ENCODE data around the gene NRXN2. TPM values are rescaled to one million over a fixed set of nuclear protein-coding genes. Genes with fewer than 3 reads are reported as not detected.

The NRXN2 gene
- total and polyA plus RNA-seq, 10 of the 15 experiments (the other 5 are each of a cell fraction or from before 2014, with no cell fraction given): 0.03 to 1.4 (median 0.23) TPM

DNA sequence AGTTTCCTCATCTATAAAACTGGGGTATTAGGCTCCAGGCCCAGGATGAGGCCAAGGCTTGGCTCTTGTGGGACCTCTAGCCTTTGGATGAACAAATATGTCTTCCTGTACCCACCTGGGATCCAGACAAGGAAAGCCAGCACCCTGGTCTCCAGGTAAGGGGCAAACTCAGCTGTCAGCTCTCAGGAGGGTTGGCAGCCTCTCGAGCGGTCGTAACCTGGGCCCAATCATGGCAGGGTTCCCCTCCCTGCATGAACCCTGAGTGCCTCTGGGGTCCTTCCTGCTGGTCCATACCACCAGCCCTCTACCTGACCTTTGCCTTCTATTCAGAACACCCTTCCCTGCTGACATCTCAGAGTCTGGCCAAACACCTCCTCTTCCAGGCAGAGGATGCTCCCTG lies 112.4 kb downstream of the NRXN2 start:
- ChIA-PET SMC1A (ENCODE audit: uncharacterized antibody, unreplicated experiment) (interaction anchor here (1.1 kb wide), 1 partner anchor 26 kb away, joined by 3 read pairs; no protein-coding TSS in a partner anchor), RAD21 (ENCODE audit: unreplicated experiment) (no interaction called here), CTCF (interaction anchor here (1.7 kb wide), 1 partner anchor 25 kb away, joined by 4 read pairs; no protein-coding TSS in a partner anchor), POLR2A (no interaction called here)
- in situ Hi-C loops (cut with MboI): no loop called here
- DNase-seq (ENCODE audit: low read depth, low spot score) (no peak), FAIRE-seq (no peak), ATAC-seq (no peak)
- Histone ChIP-seq H3K9ac (ENCODE audit: control insufficient read depth, insufficient read depth, low read length) (no peak overlapping the region), H3K9me3 (replicated peaks; ENCODE audit: control insufficient read depth, insufficient read depth, low read length) (no peaks in the 10 kb centered on the region), H3K27ac (ENCODE audit: control insufficient read depth, insufficient read depth) (no peak overlapping the region), H3K36me3 (ENCODE audit: control insufficient read depth in 2 of 2, insufficient read depth in 2 of 2, low read length in 1 of 2) (no peaks in the 10 kb centered on the region), H3K4me3 (no peak overlapping the region), H4K20me1 (ENCODE audit: control insufficient read depth, insufficient read depth) (no peaks in the 10 kb centered on the region), H3K79me2 (ENCODE audit: control insufficient read depth, insufficient read depth, low read length) (no peaks in the 10 kb centered on the region), H3K4me2 (ENCODE audit: control insufficient read depth, insufficient read depth) (no peak overlapping the region), H3K27me3 (replicated peaks in 1 of 2; ENCODE audit: control insufficient read depth in 2 of 2, insufficient read depth in 2 of 2, low read length in 1 of 2) (no peaks in the 10 kb centered on the region), H3K4me1 (ENCODE audit: control insufficient read depth, insufficient read depth, low read length) (no peaks in the 10 kb centered on the region), H2AFZ (ENCODE audit: control insufficient read depth, low read depth, low read length) (no peak overlapping the region)
- intact Hi-C loops (cut with micrococcal nuclease; ENCODE audit: unreplicated experiment): no loop called here
- no peak for TF ChIP-seq MYB (IDR thresholded peaks at IDR 0.05; ENCODE audit: borderline replicate concordance, low read depth, low read length)
- TF ChIP-seq, protein P1, sequence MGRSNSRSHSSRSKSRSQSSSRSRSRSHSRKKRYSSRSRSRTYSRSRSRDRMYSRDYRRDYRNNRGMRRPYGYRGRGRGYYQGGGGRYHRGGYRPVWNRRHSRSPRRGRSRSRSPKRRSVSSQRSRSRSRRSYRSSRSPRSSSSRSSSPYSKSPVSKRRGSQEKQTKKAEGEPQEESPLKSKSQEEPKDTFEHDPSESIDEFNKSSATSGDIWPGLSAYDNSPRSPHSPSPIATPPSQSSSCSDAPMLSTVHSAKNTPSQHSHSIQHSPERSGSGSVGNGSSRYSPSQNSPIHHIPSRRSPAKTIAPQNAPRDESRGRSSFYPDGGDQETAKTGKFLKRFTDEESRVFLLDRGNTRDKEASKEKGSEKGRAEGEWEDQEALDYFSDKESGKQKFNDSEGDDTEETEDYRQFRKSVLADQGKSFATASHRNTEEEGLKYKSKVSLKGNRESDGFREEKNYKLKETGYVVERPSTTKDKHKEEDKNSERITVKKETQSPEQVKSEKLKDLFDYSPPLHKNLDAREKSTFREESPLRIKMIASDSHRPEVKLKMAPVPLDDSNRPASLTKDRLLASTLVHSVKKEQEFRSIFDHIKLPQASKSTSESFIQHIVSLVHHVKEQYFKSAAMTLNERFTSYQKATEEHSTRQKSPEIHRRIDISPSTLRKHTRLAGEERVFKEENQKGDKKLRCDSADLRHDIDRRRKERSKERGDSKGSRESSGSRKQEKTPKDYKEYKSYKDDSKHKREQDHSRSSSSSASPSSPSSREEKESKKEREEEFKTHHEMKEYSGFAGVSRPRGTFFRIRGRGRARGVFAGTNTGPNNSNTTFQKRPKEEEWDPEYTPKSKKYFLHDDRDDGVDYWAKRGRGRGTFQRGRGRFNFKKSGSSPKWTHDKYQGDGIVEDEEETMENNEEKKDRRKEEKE (IDR thresholded peaks at IDR 0.05): no peak
- TF ChIP-seq, protein P2, sequence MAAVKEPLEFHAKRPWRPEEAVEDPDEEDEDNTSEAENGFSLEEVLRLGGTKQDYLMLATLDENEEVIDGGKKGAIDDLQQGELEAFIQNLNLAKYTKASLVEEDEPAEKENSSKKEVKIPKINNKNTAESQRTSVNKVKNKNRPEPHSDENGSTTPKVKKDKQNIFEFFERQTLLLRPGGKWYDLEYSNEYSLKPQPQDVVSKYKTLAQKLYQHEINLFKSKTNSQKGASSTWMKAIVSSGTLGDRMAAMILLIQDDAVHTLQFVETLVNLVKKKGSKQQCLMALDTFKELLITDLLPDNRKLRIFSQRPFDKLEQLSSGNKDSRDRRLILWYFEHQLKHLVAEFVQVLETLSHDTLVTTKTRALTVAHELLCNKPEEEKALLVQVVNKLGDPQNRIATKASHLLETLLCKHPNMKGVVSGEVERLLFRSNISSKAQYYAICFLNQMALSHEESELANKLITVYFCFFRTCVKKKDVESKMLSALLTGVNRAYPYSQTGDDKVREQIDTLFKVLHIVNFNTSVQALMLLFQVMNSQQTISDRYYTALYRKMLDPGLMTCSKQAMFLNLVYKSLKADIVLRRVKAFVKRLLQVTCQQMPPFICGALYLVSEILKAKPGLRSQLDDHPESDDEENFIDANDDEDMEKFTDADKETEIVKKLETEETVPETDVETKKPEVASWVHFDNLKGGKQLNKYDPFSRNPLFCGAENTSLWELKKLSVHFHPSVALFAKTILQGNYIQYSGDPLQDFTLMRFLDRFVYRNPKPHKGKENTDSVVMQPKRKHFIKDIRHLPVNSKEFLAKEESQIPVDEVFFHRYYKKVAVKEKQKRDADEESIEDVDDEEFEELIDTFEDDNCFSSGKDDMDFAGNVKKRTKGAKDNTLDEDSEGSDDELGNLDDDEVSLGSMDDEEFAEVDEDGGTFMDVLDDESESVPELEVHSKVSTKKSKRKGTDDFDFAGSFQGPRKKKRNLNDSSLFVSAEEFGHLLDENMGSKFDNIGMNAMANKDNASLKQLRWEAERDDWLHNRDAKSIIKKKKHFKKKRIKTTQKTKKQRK (IDR thresholded peaks at IDR 0.05; ENCODE audit: low read depth, low read length): no peak
- BruUV-seq (replicated peaks): no TSS peak
- 47% methylated on average over 3 of the region's 3 CpGs for WGBS (ENCODE audit: insufficient coverage, insufficient replicate concordance, low lambda C conversion rate, missing lambda C conversion rate)
